Measurements from ENCODE around the gene ZC2HC1C. TPM values are rescaled to one million over a fixed set of nuclear protein-coding genes. Genes with fewer than 3 reads are reported as not detected.

ZC2HC1C gene
- total RNA-seq, 1 experiment from 2014 or later: 1.4 TPM

GRCh38 chr14:75048101-75048500, 21.3 kb upstream of the ZC2HC1C start:
- Mint-ChIP-seq H3K27me3 (ENCODE audit: low read depth) (no peaks in the 10 kb centered on the region), H3K4me1 (no peaks in the 10 kb centered on the region; a peak in 1 of 4 replicates), H3K27ac (no peak overlapping the region), H3K4me3 (no peak overlapping the region), H3K9me3 (no peaks in the 10 kb centered on the region; a peak in 1 of 5 replicates), H3K36me3 (ENCODE audit: insufficient read depth in 1 of 3, low read depth in 3 of 3) (peaks cover 0 to 16% (median 2%) of the 10 kb centered on the region in 3 experiments; a peak in 4 of 7 replicates)
- Histone ChIP-seq H3K4me2 (ENCODE audit: insufficient read depth, insufficient read length, low read length) (no peak overlapping the region), H4K5ac (ENCODE audit: insufficient read length, low read depth, low read length) (no peak overlapping the region), H4K8ac (replicated peaks; ENCODE audit: insufficient read length, low read depth, low read length) (no peak overlapping the region), H4K91ac (ENCODE audit: insufficient read length, low read depth, low read length) (no peak overlapping the region), H3K4me1 (ENCODE audit: insufficient read depth, low read length) (0 out of 2 replicates have a peak, but pooled peaks cover 2% of the 10 kb centered on the region), H2BK20ac (ENCODE audit: low read depth, low read length, poor library complexity, severe bottlenecking) (no peak overlapping the region), H3K79me1 (ENCODE audit: insufficient read depth, low read depth, low read length, poor library complexity, severe bottlenecking) (peaks cover 3% of the 10 kb centered on the region), H3K27ac (ENCODE audit: insufficient read length, low read depth, low read length) (no peak overlapping the region), H3K9ac (ENCODE audit: extremely low read depth, insufficient read length, low read length) (no peak overlapping the region), H3K23ac (ENCODE audit: insufficient read length, low read depth, low read length) (no peak overlapping the region), H3K9me3 (ENCODE audit: control insufficient read depth, low read depth, low read length) (no peaks in the 10 kb centered on the region), H2BK5ac (ENCODE audit: insufficient read length, low read length) (no peak overlapping the region), H3K56ac (ENCODE audit: insufficient read length, low read depth, low read length) (no peak overlapping the region), H2AFZ (ENCODE audit: low read length) (no peak overlapping the region), H2AK5ac (ENCODE audit: insufficient read length, low read length) (no peak overlapping the region), H2BK12ac (ENCODE audit: insufficient read length, low read depth, low read length) (no peak overlapping the region), H4K20me1 (ENCODE audit: control insufficient read depth, insufficient read depth, insufficient read length) (no peaks in the 10 kb centered on the region), H3T11ph (ENCODE audit: low read length) (no peak overlapping the region), H3K79me2 (ENCODE audit: insufficient read depth, low read length) (no peaks in the 10 kb centered on the region), H3K14ac (ENCODE audit: insufficient read depth, low read length) (no peak overlapping the region), H3K18ac (ENCODE audit: insufficient read length, low read depth, low read length) (no peak overlapping the region), H2BK120ac (ENCODE audit: low read depth, low read length, poor library complexity, severe bottlenecking) (no peak overlapping the region), H3K27me3 (ENCODE audit: insufficient read depth, low read length) (no peaks in the 10 kb centered on the region), H3K4ac (ENCODE audit: low read depth, low read length) (no peak overlapping the region), H3K23me2 (ENCODE audit: insufficient read length, low read depth, low read length, poor library complexity, severe bottlenecking) (peaks cover 3% of the 10 kb centered on the region), H2BK15ac (ENCODE audit: low read depth, low read length) (no peak overlapping the region)
- no peak for DNase-seq
- no peak for TF ChIP-seq CTCF (conservative IDR thresholded peaks at IDR 0.05)
- WGBS (ENCODE audit: extremely low coverage, insufficient read length, low lambda C conversion rate): no CpG with 5 or more reads among the region's 2 CpGs
